ENCODE results near the gene BTG4. TPM values are rescaled to one million over a fixed set of nuclear protein-coding genes. Genes with fewer than 3 reads are reported as not detected.
A peak's percentile ranks its signal among the peaks of the same experiment; 100 is the strongest.

BTG4 gene
- not detected for polyA plus RNA-seq

- H3K4me1 Mint-ChIP-seq, result peaks cover 0 to 12% (median 4%) of the 10 kb centered on the region in 3 donors
- no peaks in the 10 kb centered on the region for H3K9me3 Mint-ChIP-seq
- H3K27me3 Mint-ChIP-seq, result peaks cover 25% of the 10 kb centered on the region
- no peak within 1 kb of the TSS for H3K27ac Mint-ChIP-seq
- H3K4me3 Mint-ChIP-seq, result peak within 1 kb of the TSS; percentile 30 to 81 (median 50)
- H3K36me3 Mint-ChIP-seq, result peaks cover 2% of the 10 kb centered on the region
These were observed at the start of gene BTG4 for GRCh38 chr11:111512296-111513239. BTG4 (minus strand) TSS chr11:111512386; CDS start chr11:111498776, 13,610 bp downstream.

GRCh38 chr11:111561791-111562325 lies 49.7 kb upstream of the BTG4 start:
- Mint-ChIP-seq H3K36me3 (no peaks in the 10 kb centered on the region), H3K4me3 (no peak overlapping the region), H3K27ac (no peak overlapping the region), H3K9me3 (peaks cover 0 to 2% (median 2%) of the 10 kb centered on the region in 3 donors), H3K27me3 (no peaks in the 10 kb centered on the region), H3K4me1 (no peaks in the 10 kb centered on the region)

GRCh38 chr11:111561306-111561705 lies 49.1 kb upstream of the BTG4 start:
- Mint-ChIP-seq H3K4me1 (no peaks in the 10 kb centered on the region), H3K27ac (no peak overlapping the region), H3K9me3 (peaks cover 0 to 7% (median 5%) of the 10 kb centered on the region in 3 donors), H3K36me3 (peaks cover 3% of the 10 kb centered on the region), H3K27me3 (no peaks in the 10 kb centered on the region), H3K4me3 (no peak overlapping the region)

- Mint-ChIP-seq H3K9me3 (peaks cover 0 to 12% (median 5%) of the 10 kb centered on the region in 3 donors), H3K36me3 (peaks cover 3% of the 10 kb centered on the region), H3K27ac (peak overlapping the region in 1 of 3 donors; percentile 16), H3K27me3 (no peaks in the 10 kb centered on the region), H3K4me1 (no peaks in the 10 kb centered on the region), H3K4me3 (no peak overlapping the region)
These were observed 48.6 kb upstream of the BTG4 start for GRCh38 chr11:111560800-111561199.

- no peaks in the 10 kb centered on the region for H3K4me1 Mint-ChIP-seq
- peaks cover 3 to 13% (median 5%) of the 10 kb centered on the region in 3 donors for H3K9me3 Mint-ChIP-seq
- peaks cover 3% of the 10 kb centered on the region for H3K36me3 Mint-ChIP-seq
- peak overlapping the region in 1 of 3 donors; percentile 16 for H3K27ac Mint-ChIP-seq
- no peak overlapping the region for H3K4me3 Mint-ChIP-seq
- peaks cover 2% of the 10 kb centered on the region for H3K27me3 Mint-ChIP-seq
These were observed 47.7 kb upstream of the BTG4 start for GRCh38 chr11:111559800-111560464.

- Mint-ChIP-seq H3K36me3 (peaks cover 3% of the 10 kb centered on the region), H3K27ac (no peak overlapping the region), H3K4me3 (no peak overlapping the region), H3K9me3 (peaks cover 3 to 13% (median 5%) of the 10 kb centered on the region in 3 donors), H3K27me3 (peaks cover 3% of the 10 kb centered on the region), H3K4me1 (no peaks in the 10 kb centered on the region)
These were observed 45.4 kb upstream of the BTG4 start for GRCh38 chr11:111557425-111558111.

GRCh38 chr11:111555255-111555654 lies 43.1 kb upstream of the BTG4 start:
- peaks cover 11% of the 10 kb centered on the region for H3K27me3 Mint-ChIP-seq
- H3K9me3 Mint-ChIP-seq, result peaks cover 3 to 13% (median 5%) of the 10 kb centered on the region in 3 donors
- H3K4me3 Mint-ChIP-seq, result no peak overlapping the region
- peaks cover 3% of the 10 kb centered on the region for H3K36me3 Mint-ChIP-seq
- H3K27ac Mint-ChIP-seq, result no peak overlapping the region
- H3K4me1 Mint-ChIP-seq, result no peaks in the 10 kb centered on the region

GRCh38 chr11:111554532-111554931 lies 42.3 kb upstream of the BTG4 start:
- peaks cover 14% of the 10 kb centered on the region for H3K27me3 Mint-ChIP-seq
- H3K4me1 Mint-ChIP-seq, result no peaks in the 10 kb centered on the region
- peaks cover 3 to 13% (median 5%) of the 10 kb centered on the region in 3 donors for H3K9me3 Mint-ChIP-seq
- no peak overlapping the region for H3K27ac Mint-ChIP-seq
- peaks cover 3% of the 10 kb centered on the region for H3K36me3 Mint-ChIP-seq
- no peak overlapping the region for H3K4me3 Mint-ChIP-seq

GRCh38 chr11:111550258-111550657 lies 38.1 kb upstream of the BTG4 start:
- H3K27me3 Mint-ChIP-seq, result peaks cover 12% of the 10 kb centered on the region
- no peak overlapping the region for H3K4me3 Mint-ChIP-seq
- H3K4me1 Mint-ChIP-seq, result no peaks in the 10 kb centered on the region

GRCh38 chr11:111549869-111550203 lies 37.6 kb upstream of the BTG4 start:
- H3K9me3 Mint-ChIP-seq, result no peaks in the 10 kb centered on the region
- no peaks in the 10 kb centered on the region for H3K36me3 Mint-ChIP-seq
- H3K27ac Mint-ChIP-seq, result no peak overlapping the region
- H3K4me1 Mint-ChIP-seq, result no peaks in the 10 kb centered on the region
- H3K4me3 Mint-ChIP-seq, result no peak overlapping the region
- peaks cover 12% of the 10 kb centered on the region for H3K27me3 Mint-ChIP-seq

More at GRCh38 chr11:111550258-111550657, 38.1 kb upstream of the BTG4 start:
- no peak overlapping the region for H3K27ac Mint-ChIP-seq
- no peaks in the 10 kb centered on the region for H3K36me3 Mint-ChIP-seq
- H3K9me3 Mint-ChIP-seq, result peaks cover 0 to under 1% (median 0%) of the 10 kb centered on the region in 3 donors

- Mint-ChIP-seq H3K4me1 (no peaks in the 10 kb centered on the region), H3K27ac (no peak overlapping the region)
These were observed 37.1 kb upstream of the BTG4 start for GRCh38 chr11:111549196-111549868.

GRCh38 chr11:111548525-111548924 lies 36.3 kb upstream of the BTG4 start:
- Mint-ChIP-seq H3K27me3 (peaks cover 13% of the 10 kb centered on the region), H3K4me1 (no peaks in the 10 kb centered on the region), H3K9me3 (no peaks in the 10 kb centered on the region), H3K4me3 (no peak overlapping the region), H3K27ac (no peak overlapping the region), H3K36me3 (no peaks in the 10 kb centered on the region)

More at GRCh38 chr11:111549196-111549868, 37.1 kb upstream of the BTG4 start:
- Mint-ChIP-seq H3K4me3 (no peak overlapping the region), H3K36me3 (no peaks in the 10 kb centered on the region), H3K27me3 (peaks cover 12% of the 10 kb centered on the region), H3K9me3 (no peaks in the 10 kb centered on the region)

GRCh38 chr11:111542606-111543275 lies 30.6 kb upstream of the BTG4 start:
- H3K27me3 Mint-ChIP-seq, result peaks cover 41% of the 10 kb centered on the region

More at GRCh38 chr11:111542606-111543275, 30.6 kb upstream of the BTG4 start:
- no peak overlapping the region for H3K27ac Mint-ChIP-seq
- peaks cover 1% of the 10 kb centered on the region for H3K36me3 Mint-ChIP-seq
- H3K4me3 Mint-ChIP-seq, result peak overlapping the region in 1 of 4 donors; percentile 67
- peaks cover 3 to 9% (median 7%) of the 10 kb centered on the region in 3 donors for H3K4me1 Mint-ChIP-seq
- H3K9me3 Mint-ChIP-seq, result peaks cover 0 to 2% (median 0%) of the 10 kb centered on the region in 3 donors

Measured in IgD-negative memory B cell (primary cell).